CD4-positive, alpha-beta T cell treated with Interleukin-4 for 1 hour (primary cell): ENCODE measurements around the gene NCLN.
"Not testable (repeated sequence)": the region's sequence is repeated elsewhere in the genome, so short reads cannot be mapped to it uniquely, and the experiment has no call there.

Experiments
- DNase-seq, 2 donors: peaks; one replicate each; pipeline ENCODE4 v3.0.0-alpha.2; 2020 to 2022

Gene NCLN

GRCh38 chr19:3154957-3155736 is 30.6 kb upstream of the NCLN start:
- peak; percentile 92 for DNase-seq

GRCh38 chr19:3157096-3157845 is 28.5 kb upstream of the NCLN start:
- DNase-seq, result no peak

GRCh38 chr19:3159565-3159964 is 26.2 kb upstream of the NCLN start:
- DNase-seq, result no peak

- DNase-seq, result no peak
These were observed 25.5 kb upstream of the NCLN start for GRCh38 chr19:3160219-3160618.

DNA sequence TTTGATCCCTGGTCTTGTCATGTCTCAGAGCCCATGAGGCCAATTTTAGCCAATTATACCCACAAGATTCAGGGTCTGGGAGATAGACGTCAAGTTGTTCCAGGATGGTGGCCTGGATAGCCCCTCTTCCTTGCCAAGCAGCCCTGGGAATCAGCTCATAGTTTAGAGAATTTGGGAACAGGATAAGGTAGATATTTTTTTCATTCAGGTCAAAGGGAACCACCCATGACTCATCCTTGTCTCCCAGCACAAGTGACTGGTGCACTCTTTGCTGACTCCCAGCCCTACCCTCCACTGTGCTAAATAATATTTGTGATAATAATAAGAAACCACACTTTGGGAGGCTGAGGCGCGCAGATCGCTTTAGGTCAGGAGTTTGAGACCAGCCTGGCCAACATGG is 24.3 kb upstream of the NCLN start:
- no peak for DNase-seq

DNA sequence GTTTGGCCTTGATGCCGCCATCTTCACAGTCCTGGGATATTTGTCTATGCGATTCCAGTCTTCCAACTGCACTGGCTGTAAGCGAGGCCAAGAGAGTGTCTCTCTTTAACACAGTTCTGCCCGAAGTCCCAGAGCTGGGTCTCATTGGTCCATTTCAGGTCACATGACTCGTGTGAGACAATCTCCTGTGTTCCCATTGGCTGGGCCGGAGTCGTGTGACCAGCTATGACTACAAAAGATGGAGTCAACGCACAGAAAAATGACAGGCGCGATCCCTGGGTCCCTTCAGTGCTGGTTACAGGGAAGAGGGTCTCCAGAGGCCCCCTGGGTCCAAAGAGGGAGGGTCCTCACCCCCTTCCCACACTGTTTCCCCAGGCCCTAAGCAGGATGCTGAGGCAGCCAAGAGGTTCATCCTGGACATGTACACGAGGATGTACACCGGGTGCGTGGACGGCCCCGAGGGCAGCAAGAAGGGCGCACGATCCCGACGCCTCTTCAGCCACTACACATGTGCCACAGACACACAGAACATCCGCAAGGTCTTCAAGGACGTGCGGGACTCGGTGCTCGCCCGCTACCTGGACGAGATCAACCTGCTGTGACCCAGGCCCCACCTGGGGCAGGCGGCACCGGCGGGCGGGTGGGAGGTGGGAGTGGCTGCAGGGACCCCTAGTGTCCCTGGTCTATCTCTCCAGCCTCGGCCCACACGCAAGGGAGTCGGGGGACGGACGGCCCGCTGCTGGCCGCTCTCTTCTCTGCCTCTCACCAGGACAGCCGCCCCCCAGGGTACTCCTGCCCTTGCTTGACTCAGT is 23.1 kb upstream of the NCLN start:
- DNase-seq, result peak; percentile 36 to 37

DNA sequence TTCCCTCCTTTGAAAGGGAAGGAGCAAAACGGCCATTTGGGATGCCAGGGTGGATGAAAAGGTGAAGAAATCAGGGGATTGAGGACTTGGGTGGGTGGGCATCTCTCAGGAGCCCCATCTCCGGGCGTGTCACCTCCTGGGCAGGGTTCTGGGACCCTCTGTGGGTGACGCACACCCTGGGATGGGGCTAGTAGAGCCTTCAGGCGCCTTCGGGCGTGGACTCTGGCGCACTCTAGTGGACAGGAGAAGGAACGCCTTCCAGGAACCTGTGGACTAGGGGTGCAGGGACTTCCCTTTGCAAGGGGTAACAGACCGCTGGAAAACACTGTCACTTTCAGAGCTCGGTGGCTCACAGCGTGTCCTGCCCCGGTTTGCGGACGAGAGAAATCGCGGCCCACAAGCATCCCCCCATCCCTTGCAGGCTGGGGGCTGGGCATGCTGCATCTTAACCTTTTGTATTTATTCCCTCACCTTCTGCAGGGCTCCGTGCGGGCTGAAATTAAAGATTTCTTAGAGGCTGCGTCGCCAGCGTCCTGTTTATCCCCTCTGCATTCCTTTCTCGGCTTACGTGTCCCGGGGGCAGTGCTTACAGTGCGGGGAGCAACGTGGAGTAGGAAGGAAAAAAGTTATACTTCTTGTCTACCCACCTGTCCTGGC is 22.4 kb upstream of the NCLN start:
- DNase-seq, result peak; percentile 81 to 85

GRCh38 chr19:3163943-3164342 is 21.8 kb upstream of the NCLN start:
- DNase-seq, result no peak

DNA sequence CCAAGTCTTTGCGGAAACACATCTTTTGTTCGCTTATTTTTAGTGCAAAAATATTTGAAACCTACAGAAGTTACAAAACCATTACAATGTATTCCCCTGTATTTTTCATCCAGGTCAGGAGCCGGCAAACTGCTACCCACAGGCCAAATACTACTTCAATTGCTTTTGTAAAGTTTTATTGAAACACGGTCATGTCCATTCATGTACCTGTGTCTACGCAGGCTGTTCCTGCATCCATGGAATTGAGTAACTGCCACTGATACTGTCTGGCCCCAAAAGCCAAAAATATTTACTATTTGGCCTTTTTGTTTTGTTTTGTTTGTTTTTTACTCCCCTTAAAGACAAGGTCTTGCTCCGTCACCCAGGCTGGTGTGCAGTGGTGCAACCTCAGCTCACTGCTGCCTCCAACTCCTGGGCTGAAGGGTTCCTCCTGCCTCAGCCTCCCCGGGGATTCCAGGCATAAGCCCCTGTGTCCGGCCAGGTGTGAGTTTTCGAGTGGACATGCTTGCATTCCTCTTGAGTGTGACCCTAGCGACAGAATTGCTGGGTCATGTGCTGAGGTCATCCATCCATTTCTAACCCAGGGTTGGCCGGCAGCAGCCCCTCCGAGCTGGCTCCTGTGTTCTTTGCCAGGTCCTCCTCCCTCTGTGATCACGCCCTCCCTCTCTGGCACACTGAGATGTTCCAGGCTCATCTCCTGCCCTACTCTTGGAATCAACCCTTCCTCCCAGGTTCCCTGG is 18.0 kb upstream of the NCLN start:
- no peak for DNase-seq

DNA sequence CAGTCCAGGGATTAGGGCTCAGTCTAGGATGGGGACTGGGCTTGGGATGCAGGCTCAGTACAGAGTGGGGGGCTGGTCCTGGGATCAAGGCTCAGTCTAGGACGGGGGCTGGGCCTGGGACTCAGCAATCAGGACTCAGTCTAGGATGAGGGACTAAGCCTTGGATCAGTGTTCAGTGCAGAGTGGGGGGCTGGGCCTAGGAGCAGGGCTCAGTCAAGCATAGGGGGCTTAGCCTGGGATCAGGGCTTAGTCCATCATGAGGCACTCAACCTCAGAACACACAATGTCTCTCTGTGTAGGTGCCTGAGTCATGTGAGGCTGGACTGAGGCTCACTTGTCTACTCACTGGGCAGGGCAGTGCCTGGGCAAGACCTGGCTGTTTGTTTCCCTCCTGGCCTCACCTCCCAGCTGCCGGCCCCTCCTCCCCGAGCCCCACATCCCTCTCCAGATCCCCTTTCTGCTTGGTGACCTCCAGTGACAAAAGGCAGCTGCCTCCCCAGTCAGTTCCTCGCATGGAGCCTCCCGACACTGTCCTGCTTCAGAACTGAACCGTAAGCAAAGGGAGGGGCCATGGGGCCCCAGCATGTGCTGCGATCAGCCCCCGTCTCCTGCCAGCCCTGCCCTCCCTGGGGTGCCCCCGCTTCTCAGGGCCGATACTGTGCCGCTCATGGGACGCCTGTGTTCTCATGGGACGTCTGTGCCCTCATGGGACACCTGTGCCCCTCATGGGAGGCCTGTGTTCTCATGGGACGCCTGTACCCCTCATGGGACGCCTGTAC is 13.6 kb upstream of the NCLN start:
- peak in 1 of 2 donors; percentile 50 for DNase-seq

DNA sequence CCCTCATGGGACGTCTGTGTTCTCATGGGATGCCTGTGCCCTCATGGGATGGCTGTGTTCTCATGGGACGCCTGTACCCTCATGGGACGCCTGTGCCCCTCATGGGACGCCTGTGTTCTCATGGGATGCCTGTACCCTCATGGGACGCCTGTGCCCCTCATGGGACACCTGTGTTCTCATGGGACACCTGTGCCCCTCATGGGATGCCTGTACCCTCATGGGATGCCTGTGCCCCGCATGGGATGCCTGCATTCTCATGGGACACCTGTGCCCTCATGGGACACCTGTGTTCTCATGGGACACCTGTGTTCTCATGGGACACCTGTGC is 13.1 kb upstream of the NCLN start:
- DNase-seq, result not testable (repeated sequence)

GRCh38 chr19:3175781-3176714 is 9.7 kb upstream of the NCLN start:
- DNase-seq, result peak; percentile 48 to 60

GRCh38 chr19:3176715-3177501 is 8.8 kb upstream of the NCLN start:
- peak; percentile 73 to 74 for DNase-seq

- DNase-seq, result peak; percentile 76 to 83
These were observed 7.3 kb upstream of the NCLN start, which contains the start of gene S1PR4 for GRCh38 chr19:3178377-3178972. Gene S1PR4, plus strand, starts transcription at chr19:3178769. Its CDS starts 24 bp downstream, at chr19:3178793.

- DNase-seq, result peak in 1 of 2 donors; percentile 32
These were observed 6.6 kb upstream of the NCLN start for GRCh38 chr19:3178973-3179738.

- DNase-seq, result no peak
These were observed 5.9 kb upstream of the NCLN start for GRCh38 chr19:3179739-3180293.
